A549 (cell line): ENCODE results near the gene ATP2A3. TPM values are rescaled to one million over a fixed set of nuclear protein-coding genes. Genes with fewer than 3 reads are reported as not detected.

Experiments used
- ATAC-seq, 2 experiments: fragments of 200-7000 bp in 1 of 2; fragments of >200 bp in 1 of 2; cut with Nextera tagmentation in 1 of 2; cut with Tn5 transposase in 1 of 2; 3 replicates each; pipeline versions ENCODE4 v1.8.0 to v1.9.1; 2018 to 2020; ENCODE audit warnings: mild to moderate bottlenecking in 1 of 2, moderate library complexity in 1 of 2
- CTCF ChIA-PET: fragments of 300-600 bp; sonication (Branson Sonifier 250); formaldehyde crosslinking; extraction: SDS; loops from one replicate; lab custom pipeline; 2021; ENCODE audit warnings: antibody characterized with exemption, inconsistent platforms; lab: Yijun Ruan, JAX
- POLR2A ChIA-PET: fragments of 350-600 bp; formaldehyde crosslinking; extraction: SDS; loops from one replicate; lab custom pipeline; 2021; ENCODE audit warnings: antibody characterized with exemption, inconsistent platforms; lab: Yijun Ruan, JAX
- DNase-seq, 2 experiments: peaks; one replicate each; pipeline versions ENCODE4 v3.0.0 to v3.0.0-alpha.2; 2011 to 2016; ENCODE audit warnings: low read depth in 1 of 2, low spot score in 1 of 2
- FAIRE-seq: peaks from 2 replicates; lab custom pipeline; 2011; peaks lifted over from hg19 to GRCh38; lab: Jason Lieb, UNC
- H3K27ac ChIP-seq, 2 experiments: fragments of >200 bp; sonication (Bioruptor Twin); formaldehyde crosslinking; 3 replicates each; pipeline ENCODE4 v1.5.1; 2016 to 2017
- H3K4me1 ChIP-seq: fragments of >200 bp; sonication (Bioruptor Twin); formaldehyde crosslinking; 3 replicates; pipeline ENCODE4 v1.6.1; 2016
- H3K4me2 ChIP-seq: fragments of >200 bp; sonication (Bioruptor Twin); formaldehyde crosslinking; 3 replicates; pipeline ENCODE4 v1.6.1; 2016
- H3K4me3 ChIP-seq: fragments of >200 bp; sonication (Bioruptor Twin); formaldehyde crosslinking; 3 replicates; pipeline ENCODE4 v1.5.1; 2016
- H3K9me3 ChIP-seq: fragments of >200 bp; sonication (Bioruptor Twin); formaldehyde crosslinking; 3 replicates; pipeline ENCODE4 v1.6.1; 2016
- BHLHE40 ChIP-seq: IDR thresholded peaks from 2 replicates; pipeline ENCODE4 v1.6.1; 2012; ENCODE audit warnings: low read depth, low read length, inconsistent platforms
- CBX2 ChIP-seq: fragments of 200-600 bp; sonication (generic); IDR thresholded peaks from 2 replicates; pipeline ENCODE4 v1.6.1; 2016; ENCODE audit warnings: low read depth, mild to moderate bottlenecking, borderline replicate concordance
- CEBPB ChIP-seq, 2 experiments: fragments of >200 bp in 1 of 2; sonication (Bioruptor Twin) in 1 of 2; formaldehyde crosslinking in 1 of 2; IDR thresholded peaks; 2 replicates each; pipeline ENCODE4 v1.6.1; 2012 to 2016
- CHD4 ChIP-seq: fragments of 200-600 bp; sonication (generic); IDR thresholded peaks from 2 replicates; pipeline ENCODE4 v1.6.1; 2016; ENCODE audit warnings: antibody characterized with exemption, mild to moderate bottlenecking, borderline replicate concordance
- CTCF ChIP-seq: fragments of >200 bp; sonication (Bioruptor Twin); formaldehyde crosslinking; IDR thresholded peaks from 3 replicates; pipeline ENCODE4 v1.5.1; 2016
- FOSL2 ChIP-seq, 2 experiments: fragments of 450-650 bp in 1 of 2; fragments of >200 bp in 1 of 2; sonication (Bioruptor Twin) in 1 of 2; formaldehyde crosslinking; IDR thresholded peaks; 2 replicates each; pipeline versions ENCODE4 v1.5.0 to v1.6.1; 2016 to 2020; ENCODE audit warnings: mild to moderate bottlenecking in 1 of 2, moderate library complexity in 1 of 2
- HDAC2 ChIP-seq: fragments of 200-600 bp; sonication (generic); IDR thresholded peaks from 2 replicates; pipeline ENCODE4 v1.6.1; 2016
- HEYL ChIP-seq: fragments of 250-450 bp; sonication (Bioruptor Pico); IDR thresholded peaks from 2 replicates; pipeline ENCODE4 v1.8.0; 2021; ENCODE audit warnings: mild to moderate bottlenecking, moderate library complexity
- HMGXB4 ChIP-seq: fragments of 250-450 bp; sonication (Bioruptor Pico); IDR thresholded peaks from 2 replicates; pipeline ENCODE4 v1.5.0; 2021; ENCODE audit warnings: mild to moderate bottlenecking, moderate library complexity, borderline replicate concordance
- HOXB13 ChIP-seq: fragments of 250-450 bp; sonication (Bioruptor Pico); IDR thresholded peaks from 2 replicates; pipeline ENCODE4 v1.5.0; 2020; ENCODE audit warnings: low read depth, mild to moderate bottlenecking, moderate library complexity
- HOXB5 ChIP-seq: fragments of 250-450 bp; sonication (Bioruptor Pico); IDR thresholded peaks from 2 replicates; pipeline ENCODE4 v1.5.0; 2020; ENCODE audit warnings: mild to moderate bottlenecking, moderate library complexity
- JUN ChIP-seq, 2 experiments: fragments of >200 bp; sonication (Bioruptor Twin); formaldehyde crosslinking; IDR thresholded peaks; 2 replicates in 1 of 2; 3 replicates in 1 of 2; pipeline ENCODE4 v1.6.1; 2016 to 2017
- PHF8 ChIP-seq: fragments of 200-600 bp; sonication (generic); IDR thresholded peaks from 2 replicates; pipeline ENCODE4 v1.6.1; 2016; ENCODE audit warnings: low read depth, mild to moderate bottlenecking, antibody characterized with exemption, moderate library complexity, borderline replicate concordance
- POLR2A ChIP-seq: IDR thresholded peaks from 2 replicates; pipeline ENCODE4 v1.6.1; 2012; ENCODE audit warnings: mild to moderate bottlenecking, low read length
- RFX5 ChIP-seq: fragments of 450-650 bp; IDR thresholded peaks from 2 replicates; pipeline ENCODE4 v1.7.1; 2014; ENCODE audit warnings: antibody characterized with exemption, mild to moderate bottlenecking, moderate library complexity
- RNF2 ChIP-seq: fragments of 200-600 bp; sonication (generic); IDR thresholded peaks from 2 replicates; pipeline ENCODE4 v1.6.1; 2016; ENCODE audit warnings: low read depth, mild to moderate bottlenecking, antibody characterized with exemption, moderate library complexity, borderline replicate concordance
- ZFP36 ChIP-seq: fragments of 450-650 bp; IDR thresholded peaks from 2 replicates; pipeline ENCODE4 v1.6.1; 2014; ENCODE audit warnings: borderline replicate concordance; ENCODE audit not compliant: partially characterized antibody
- WGBS: methylation state at CpG from one replicate; pipeline ENCODE4 v1.1.6; 2017; ENCODE audit errors: missing lambda C conversion rate; 5-methylcytosine and 5-hydroxymethylcytosine counted together
- polyA plus RNA-seq, 4 experiments: library from polyadenylated mRNA; depleted of rRNA in 3 of 4; stranded (reverse); fragments of >200 nt; fragmentation: RNase III in 1 of 4; extraction: RNeasy Plus Mini Kit Qiagen cat#74134 plus additional on column Dnase treatment in 1 of 4; gene quantifications; 2 replicates in 3 of 4; 3 replicates in 1 of 4; pipeline ENCODE4 v1.2.3, GENCODE V29; 2011 to 2017
- TF ChIP-seq, protein P1 (sequence below): fragments of >200 bp; sonication (Bioruptor Twin); formaldehyde crosslinking; IDR thresholded peaks from 2 replicates; pipeline ENCODE4 v1.6.1; 2016
- TF ChIP-seq, protein P2 (sequence below): fragments of 150-350 bp; IDR thresholded peaks from 2 replicates; pipeline ENCODE4 v1.6.1; 2014; ENCODE audit warnings: low read depth, mild to moderate bottlenecking, low read length

Gene ATP2A3
- polyA plus RNA-seq, 2 of the 4 experiments (the other 2 are of a cell fraction): 3.1 to 5.5 TPM

GRCh38 chr17:3916825-3917224 lies 47.4 kb downstream of the ATP2A3 start:
- POLR2A ChIA-PET: no interaction called here
- H3K4me2 ChIP-seq: peak overlapping the region; percentile 29; the same call in 1 of the 3 replicates

DNA sequence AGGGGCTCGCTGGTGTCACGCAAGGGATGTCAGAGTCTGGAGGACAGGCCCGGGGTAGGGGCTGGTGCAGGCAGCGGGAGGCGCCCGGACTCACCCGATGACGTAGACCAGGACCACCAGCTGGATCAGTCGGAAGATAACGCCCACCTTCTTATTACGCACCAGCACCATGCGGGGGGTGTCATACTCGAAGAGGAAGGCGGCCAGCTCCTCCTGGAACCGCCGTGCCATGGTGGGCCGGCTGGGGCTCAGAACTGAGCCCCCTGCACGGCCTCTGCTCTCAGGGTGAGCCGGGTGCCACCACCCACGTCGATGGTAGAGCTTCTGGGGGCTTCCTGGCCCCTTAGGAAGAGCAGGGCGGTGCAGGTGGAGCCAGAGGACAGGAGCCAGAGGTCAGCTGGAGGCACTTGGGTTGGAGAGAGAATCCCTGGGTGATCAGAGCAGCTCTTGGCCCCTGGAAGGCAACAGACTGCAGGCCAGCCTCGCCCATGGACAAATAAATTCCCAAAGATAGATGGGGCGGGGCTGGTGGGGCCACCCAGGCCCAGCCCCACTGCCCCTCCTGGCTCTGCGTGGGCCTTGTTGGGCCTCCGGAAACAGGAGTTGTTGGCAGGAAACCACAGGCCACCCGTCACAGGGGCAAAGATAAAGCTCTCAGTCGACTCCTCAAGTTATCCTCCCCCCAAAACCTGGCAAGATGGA lies 48.1 kb downstream of the ATP2A3 start, which contains the start of gene P2RX1:
Gene P2RX1, minus strand, starts transcription at position 471 of the 702 bp plus-strand sequence. Its CDS starts 240 bp downstream, at position 231.
- ChIA-PET CTCF (interaction anchor here (0.5 to 13.0 kb wide), 16 partner anchors 9 to 868 kb away, joined by 3 to 256 read pairs (median 30); partner anchors contain the start of genes CAMKK1 and NCBP3), POLR2A (no interaction called here)
- TF ChIP-seq JUN (IDR thresholded peaks at IDR 0.05): no peak
- no peak for TF ChIP-seq RFX5
- no peak for TF ChIP-seq HOXB5 (CRISPR knock-in tag)
- no peak for TF ChIP-seq BHLHE40
- no peak for TF ChIP-seq FOSL2 (IDR thresholded peaks at IDR 0.05)
- no peak for TF ChIP-seq FOSL2 (CRISPR knock-in tag; IDR thresholded peaks at IDR 0.05)
- no peak for TF ChIP-seq HDAC2
- Histone ChIP-seq H3K4me1 (peaks cover 21% of the 10 kb centered on the region; the same call in 2 of the 3 replicates), H3K4me2 (peak within 1 kb of the TSS; percentile 29; the same call in 2 of the 3 replicates), H3K9me3 (no peaks in the 10 kb centered on the region), H3K27ac (peak within 1 kb of the TSS in 1 of 2 experiments; percentile 46; a peak in 2 of 6 replicates), H3K4me3 (no peak within 1 kb of the TSS)
- DNase-seq (no peak), ATAC-seq (no peak), FAIRE-seq (no peak)
- WGBS: 79% methylated on average over 27 of the region's 28 CpGs

More at GRCh38 chr17:3916825-3917224, 47.4 kb downstream of the ATP2A3 start:
- Histone ChIP-seq H3K4me3 (no peak overlapping the region), H3K4me1 (peaks cover 21% of the 10 kb centered on the region; the same call in 2 of the 3 replicates), H3K9me3 (no peaks in the 10 kb centered on the region), H3K27ac (peak overlapping the region in 1 of 2 experiments; percentile 46; a peak in 1 of 6 replicates)
- CTCF ChIA-PET: interaction anchor here (1.0 to 13.0 kb wide), 13 partner anchors 11 to 869 kb away, joined by 3 to 256 read pairs (median 6); partner anchors contain the start of genes CAMKK1 and NCBP3
- FAIRE-seq (no peak), ATAC-seq (no peak), DNase-seq (no peak)
- 71% methylated on average over 7 of the region's 10 CpGs for WGBS
- no peak for TF ChIP-seq POLR2A
- TF ChIP-seq PHF8: no peak
- no peak for TF ChIP-seq HEYL (CRISPR knock-in tag)
- TF ChIP-seq CHD4: no peak
- TF ChIP-seq, protein P1, sequence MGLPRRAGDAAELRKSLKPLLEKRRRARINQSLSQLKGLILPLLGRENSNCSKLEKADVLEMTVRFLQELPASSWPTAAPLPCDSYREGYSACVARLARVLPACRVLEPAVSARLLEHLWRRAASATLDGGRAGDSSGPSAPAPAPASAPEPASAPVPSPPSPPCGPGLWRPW: no peak
- TF ChIP-seq HOXB13 (CRISPR knock-in tag): no peak
- no peak for TF ChIP-seq CTCF
- no peak for TF ChIP-seq CBX2
- TF ChIP-seq, protein P2, sequence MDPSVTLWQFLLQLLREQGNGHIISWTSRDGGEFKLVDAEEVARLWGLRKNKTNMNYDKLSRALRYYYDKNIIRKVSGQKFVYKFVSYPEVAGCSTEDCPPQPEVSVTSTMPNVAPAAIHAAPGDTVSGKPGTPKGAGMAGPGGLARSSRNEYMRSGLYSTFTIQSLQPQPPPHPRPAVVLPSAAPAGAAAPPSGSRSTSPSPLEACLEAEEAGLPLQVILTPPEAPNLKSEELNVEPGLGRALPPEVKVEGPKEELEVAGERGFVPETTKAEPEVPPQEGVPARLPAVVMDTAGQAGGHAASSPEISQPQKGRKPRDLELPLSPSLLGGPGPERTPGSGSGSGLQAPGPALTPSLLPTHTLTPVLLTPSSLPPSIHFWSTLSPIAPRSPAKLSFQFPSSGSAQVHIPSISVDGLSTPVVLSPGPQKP: no peak
- no peak for TF ChIP-seq RNF2
- TF ChIP-seq HMGXB4 (CRISPR knock-in tag): no peak
- no peak for TF ChIP-seq CEBPB (IDR thresholded peaks at IDR 0.05)
- TF ChIP-seq ZFP36: no peak
- TF ChIP-seq BHLHE40: no peak
